HG03045 (cell line): Measurements from ENCODE around the gene LAT.

Experiments
- ATAC-seq: cut with Tn5 transposase; IDR thresholded peaks from one replicate; pipeline ENCODE4 v1.9.1; 2021; ENCODE audit warnings: mild to moderate bottlenecking, moderate library complexity; ENCODE audit not compliant: unreplicated experiment

LAT gene

DNA sequence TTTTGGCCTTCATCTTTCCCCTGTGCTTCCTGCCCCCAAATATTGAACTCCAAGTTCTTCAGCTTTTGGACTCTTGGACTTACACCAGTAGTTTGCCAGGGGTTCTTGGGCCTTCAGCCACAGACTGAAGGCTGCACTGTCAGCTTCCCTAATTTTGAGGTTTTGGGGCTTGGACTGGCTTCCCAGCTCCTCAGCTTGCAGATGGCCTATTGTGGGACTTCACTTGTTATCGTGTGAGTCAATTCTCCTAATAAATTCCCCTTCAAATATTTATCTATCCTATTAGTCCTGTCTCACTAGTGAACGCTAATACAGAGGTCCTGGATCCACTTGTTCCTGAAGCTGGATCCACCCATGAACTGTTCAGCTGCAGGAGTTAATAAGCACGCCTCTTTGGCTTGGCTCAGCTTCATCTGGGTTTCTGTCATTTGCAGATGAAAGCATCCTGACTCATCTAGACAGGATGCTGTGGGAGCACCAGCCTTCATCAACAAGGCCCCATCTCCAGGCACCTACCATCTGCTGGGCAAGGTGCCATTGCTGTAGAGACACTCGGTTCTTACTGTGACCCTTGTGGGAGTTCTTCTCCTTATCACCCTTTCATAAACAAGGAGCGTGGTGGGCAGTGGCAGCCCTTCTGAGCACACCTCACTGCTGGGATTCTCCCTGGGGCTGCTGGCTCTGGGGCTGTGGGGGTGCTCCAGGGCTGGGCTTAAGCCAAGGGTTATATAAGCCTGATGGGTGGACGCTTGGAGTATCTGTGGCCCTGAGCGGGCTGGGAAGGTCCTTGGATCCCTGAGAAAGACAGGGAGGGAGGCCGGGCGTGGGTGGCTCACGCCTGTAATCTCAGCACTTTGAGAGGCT is 23.1 kb downstream of the LAT start:
- no peak for ATAC-seq

DNA sequence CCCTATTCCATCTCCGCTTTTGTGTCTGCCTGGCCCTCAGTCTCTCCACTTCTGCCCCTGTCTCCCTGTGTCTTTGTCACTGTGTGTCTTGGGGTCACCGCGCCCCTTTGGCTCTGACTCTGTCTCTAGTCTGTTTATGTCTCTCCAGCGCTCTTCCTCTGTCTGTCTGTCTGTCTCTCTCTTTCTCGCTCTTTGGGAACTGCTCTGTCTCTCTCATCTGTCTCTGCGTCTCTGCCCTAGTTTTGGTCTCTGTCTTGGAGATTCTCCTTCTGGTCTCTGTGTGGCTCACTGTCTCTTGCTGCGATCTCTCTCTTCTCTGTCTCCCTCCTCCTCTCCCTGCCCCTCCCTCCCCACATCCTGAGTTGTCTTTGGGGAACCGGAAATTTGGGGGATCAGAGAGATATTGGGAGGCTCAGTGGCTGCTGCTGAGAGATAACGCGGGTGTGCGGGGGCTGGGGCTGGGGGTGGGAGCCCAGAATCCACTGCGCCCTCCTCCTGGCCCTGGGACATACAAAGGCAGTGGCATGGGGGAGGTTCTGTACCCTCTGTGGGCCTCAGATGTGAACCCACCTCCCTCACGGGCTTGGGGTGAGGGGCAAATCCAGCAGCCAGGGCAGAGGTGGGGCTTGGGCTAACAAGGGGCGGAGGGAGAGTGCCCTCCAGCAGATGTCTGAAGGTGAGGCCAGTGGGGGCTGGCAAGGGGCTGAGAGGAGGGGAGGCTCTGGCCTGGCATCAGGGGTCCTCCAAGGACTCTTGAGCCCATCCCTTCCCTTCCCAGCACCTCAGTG is 24.4 kb downstream of the LAT start:
- ATAC-seq = no peak

DNA sequence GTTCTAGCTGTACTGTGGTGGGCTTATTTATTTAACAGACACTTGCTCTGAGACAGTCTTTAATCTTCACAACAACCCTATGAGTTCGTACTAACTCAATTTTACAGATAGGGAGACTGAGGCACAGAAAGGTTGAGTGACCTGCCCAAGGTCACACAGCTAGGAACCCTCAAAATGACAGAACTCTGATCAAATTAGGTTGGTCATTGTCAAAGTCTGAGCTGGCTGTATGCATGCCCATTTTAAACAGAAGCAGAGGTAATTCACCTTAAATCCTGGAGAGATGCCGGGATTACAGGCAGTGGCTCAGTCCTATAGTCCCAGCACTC is 24.9 kb downstream of the LAT start:
- no peak for ATAC-seq

DNA sequence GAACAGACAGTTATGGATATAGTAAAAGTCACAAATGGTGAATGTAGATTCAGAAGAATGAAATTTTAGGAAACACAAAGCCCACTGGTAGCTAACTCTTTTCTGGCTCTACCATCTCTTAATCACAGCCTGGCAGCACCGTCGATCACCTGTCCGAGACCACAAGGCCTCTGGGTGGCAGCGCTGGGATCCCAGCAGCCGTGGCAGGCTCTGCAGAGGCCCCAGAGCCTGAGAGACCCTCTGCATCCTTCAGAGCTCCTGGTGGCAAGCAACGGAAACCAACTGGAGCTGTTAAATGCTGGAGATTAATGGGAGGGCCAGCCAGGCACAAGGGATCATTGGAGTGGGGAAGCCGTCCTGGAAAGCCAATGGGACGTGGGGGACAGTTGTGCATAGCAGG is 26.3 kb downstream of the LAT start:
- no peak for ATAC-seq

DNA sequence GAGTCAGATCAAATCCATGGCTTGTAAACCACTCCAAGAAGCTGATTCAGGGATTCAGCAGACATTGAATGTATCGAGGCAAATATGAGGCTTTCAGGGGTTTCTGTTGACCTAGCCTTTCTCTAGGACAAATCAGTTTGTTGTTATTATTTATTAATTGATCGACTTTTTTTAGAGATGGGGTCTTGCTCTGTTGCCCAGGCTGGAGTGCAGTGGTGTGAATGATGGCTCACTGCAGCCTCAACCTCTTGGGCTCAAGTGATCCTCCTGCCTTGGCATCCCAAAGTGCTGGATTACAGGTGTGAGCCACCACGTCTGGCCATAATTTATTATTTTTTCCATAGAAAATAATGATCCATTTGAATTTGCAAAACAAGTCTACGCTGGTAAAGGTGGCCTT is 27.0 kb downstream of the LAT start:
- ATAC-seq = no peak

DNA sequence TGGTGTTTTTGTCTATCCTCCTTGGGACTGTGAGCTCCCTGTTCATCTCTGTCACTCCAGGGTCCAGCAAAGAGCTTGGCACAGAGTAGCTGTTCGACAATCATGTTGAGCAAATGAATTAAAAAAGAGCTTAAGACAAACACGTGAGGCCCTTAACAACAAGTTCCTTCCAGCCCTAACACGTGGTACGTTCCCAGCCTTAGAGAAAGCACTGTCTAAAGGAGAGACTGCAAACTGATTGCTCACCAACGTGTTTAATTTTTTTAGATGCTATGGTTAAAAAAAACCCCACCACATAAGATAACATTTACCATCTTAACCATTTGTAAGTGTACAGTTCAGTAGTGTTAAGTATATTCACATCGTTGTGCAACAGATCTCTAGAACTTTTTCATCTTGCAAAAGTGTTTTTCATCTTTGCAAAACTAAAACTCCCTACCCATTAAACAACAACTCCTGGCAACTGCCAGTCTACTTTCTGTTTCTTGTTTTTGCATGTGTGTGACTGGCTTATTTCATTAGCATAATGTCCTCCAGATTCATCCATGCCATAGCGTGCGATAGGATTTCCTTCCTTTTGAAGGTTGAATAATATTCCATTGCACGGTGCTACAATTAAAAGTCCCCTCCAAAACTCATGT is 28.2 kb downstream of the LAT start:
- no peak for ATAC-seq

DNA sequence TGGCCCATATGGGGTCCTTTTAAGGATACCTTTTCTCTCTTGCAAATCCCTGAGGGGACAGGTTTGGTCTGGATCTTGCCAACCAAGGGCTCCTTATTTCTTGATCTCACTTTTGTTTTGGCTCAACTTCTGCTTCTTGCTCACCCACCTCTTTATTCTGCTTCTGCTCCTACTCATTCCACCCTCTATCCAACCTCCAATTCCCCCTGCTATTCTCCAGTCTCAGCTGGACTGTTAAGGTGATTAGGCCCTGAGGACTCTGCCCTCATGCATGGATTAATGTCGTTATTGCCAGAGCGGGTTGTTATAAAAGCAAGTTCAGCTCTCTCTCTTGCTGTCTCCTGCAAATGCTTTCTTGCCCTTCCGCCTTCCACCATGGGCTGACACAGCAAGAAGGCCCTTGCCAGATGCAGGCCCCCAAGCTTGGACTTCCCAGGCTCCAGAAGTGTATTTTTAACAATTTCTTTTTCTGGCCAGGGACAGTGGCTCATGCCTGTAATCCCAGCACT is 29.8 kb downstream of the LAT start:
- no peak for ATAC-seq

DNA sequence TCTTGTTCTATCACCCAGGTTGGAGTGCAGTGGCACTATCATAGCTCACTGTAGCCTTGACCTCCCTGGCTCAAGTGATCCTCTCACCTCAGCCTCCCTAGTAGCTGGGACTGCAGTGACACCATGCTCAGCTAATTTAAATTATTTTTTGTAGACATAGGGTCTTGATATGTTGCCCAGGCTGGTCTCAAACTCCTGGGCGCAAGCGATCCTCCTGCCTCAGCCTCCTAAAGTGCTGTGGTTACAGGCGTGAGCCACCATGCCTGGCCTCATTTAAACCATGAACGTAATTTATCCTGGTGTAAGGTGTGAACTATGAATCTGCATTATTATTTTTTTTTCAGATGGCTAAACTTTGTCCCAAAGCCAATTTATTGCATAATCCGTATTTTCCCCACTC is 37.3 kb downstream of the LAT start:
- ATAC-seq = no peak

DNA sequence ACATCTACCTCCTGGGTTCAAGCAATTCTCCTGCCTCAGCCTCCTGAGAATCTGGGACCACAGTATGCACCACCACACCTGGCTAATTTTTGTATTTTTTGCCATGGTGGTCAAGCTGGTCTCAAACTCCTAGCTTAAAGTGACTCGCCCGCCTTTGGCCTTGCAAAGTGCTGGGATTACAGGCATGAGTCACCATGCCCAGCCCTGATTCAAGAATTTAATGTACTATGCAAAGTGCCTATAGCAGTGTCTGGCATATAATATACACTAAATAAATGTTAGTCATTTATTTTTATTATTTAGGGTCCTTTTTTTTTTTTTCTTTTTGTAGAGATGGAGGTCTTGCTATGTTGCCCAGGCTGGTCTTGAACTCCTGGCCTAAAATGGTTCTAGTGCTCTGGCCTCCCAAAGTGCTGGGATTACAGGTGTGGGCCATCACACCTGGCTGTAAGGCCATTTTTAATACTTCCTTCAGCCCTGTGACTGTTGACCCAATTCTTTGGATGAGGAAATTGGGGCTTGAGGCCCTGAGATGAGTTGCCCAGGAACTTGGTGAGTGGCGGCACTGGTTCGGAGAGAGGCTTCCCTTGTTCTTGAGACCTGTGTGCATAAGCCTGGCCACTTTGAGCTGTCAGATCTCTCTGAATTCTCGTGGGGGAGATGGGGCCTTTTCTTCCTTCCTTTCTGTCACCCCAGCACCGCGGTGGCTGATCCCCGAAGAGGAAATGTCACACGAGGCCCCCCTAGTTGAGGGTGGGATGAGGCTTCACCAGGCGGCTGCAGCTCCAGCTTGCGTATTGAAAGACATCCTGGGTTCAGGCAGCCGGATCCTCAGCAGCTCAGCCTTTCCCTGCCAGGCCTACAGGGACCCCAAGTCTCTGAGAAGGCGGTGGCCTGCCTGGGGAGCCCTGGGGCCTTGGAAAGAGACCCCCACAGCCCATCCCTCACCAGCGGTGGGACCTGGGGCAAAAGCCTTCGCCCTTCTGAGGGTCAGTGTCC is 38.7 kb downstream of the LAT start:
- ATAC-seq = no peak

DNA sequence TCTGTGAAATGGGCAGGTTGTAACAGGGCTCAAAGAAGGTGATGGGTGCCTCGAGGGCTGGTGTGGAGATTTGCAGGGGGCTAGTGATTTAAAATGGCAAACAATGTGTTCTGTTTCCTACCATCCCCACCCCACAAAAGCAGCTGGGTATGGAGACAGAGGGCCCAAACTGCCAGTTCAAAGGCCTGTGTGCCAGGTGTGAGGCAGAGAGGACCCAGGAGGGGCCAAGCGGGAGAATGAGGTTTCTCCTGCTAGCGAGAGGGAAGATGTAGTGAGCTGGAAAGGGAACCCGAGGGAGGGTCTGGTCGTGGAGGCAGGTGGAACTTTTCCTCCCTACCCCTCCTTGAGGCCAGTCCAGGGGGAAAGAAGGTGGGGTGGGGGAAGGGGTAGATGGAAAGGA is 39.4 kb downstream of the LAT start:
- ATAC-seq = no peak

DNA sequence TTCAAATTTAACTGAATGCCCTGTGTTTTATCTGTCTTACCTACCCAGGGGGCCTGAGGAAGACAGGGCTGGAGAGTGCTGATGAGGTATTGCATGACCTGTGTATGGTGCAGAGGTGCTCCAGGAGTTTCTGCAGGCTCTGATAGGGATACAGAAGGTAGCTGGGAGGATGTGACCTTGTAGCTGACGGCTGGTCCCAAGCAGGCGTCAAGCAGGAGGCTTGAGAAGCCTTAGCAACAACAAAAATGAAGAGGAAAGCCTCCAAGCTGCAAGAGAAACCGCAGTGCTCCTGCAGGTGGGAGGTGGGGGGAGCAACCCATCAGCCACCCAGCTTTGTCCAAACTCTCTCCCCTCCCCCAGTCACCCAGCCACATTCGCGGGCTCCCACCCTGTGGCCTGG is 40.4 kb downstream of the LAT start:
- ATAC-seq = no peak

DNA sequence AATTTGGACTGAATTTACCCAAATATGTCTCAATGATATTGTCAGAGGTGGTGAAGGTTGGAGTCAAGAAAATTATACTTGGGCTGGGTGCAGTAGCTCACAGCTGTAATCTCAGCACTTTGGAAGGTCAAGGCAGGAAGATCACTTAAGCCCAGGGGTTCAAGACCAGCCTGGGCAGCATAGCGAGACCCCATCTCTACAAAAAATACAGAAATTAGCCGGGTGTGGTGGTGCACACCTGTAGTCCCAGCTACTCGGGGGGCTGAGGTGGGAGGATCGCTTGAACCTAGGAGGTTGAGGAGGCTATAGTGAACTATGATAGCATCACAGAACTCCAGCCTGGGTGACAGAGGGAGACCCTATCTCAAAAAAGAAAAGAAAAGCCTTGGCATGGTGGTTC is 40.9 kb downstream of the LAT start:
- no peak for ATAC-seq

DNA sequence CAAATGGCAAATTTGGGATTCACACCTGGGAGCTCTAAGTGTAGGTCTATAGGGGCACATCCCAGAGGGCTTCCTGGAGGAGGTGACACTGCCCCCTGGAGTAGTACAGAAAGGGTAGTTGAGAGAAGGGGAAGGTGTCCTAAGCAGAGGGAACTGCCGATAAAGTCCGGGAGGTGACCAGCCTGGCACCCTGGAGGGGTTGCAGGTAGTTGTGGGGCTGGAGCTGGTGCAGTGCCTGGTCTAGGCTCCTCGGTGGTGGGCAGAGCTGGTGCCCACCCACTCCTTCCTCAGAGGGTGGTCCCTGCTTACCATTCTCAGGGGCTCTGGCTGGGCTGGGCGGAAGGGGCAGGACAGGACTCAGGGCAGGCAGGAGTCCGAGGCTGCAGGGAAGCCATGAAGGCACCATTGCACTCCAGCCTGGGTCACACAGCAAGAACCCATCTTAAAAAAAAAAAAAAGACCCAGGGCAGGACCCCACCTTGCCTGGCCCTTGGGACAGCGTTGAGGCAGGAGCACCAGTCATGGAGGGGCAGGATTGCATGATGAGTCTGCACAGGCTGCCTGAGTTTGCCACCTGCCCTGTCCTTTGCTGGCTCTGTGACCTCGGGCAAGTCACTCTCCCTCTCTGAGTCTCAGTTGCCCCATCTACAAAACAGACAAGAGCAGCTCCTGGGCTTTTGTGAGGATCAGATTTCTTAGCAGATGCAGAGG is 43.8 kb downstream of the LAT start:
- no peak for ATAC-seq

DNA sequence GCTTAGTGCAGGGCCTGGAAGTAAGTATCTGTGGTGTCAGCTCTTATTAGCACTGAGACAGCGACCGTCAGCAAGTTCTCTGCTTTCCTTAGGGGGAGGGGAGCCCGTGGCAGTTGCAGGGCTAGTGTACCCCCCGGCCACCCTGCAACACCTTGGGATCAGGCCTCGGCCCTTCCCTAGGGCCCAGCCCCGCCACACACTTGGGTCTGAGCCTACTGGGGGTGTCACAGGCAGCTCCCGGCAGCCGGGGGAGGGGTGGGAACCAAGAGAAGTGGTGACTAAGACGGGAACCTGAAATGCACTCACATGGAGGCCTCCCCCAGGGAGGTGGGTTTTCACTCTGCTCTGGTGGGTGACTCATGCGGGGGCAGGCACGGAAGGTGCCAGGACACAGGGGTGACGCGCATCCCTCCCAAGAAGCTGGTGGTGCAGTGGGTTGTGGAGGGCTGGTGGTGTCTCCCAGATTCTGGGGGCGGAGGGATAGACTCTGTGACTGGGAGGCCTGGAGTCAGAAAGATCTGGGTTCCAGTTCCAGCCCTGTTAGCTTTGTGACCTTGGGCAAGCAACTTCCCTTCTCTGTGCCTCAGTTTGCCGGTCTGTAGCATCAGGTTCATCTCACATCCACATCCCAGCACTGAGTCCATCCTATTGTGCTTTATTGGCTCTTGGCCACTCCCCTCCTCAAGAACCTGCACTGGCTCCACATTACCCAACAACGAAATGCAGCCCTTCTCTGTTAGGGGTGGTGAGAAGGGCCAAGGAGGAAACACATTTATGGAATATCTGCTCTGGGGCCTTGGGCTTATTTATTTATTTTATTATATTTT is 44.5 kb downstream of the LAT start:
- ATAC-seq = no peak

DNA sequence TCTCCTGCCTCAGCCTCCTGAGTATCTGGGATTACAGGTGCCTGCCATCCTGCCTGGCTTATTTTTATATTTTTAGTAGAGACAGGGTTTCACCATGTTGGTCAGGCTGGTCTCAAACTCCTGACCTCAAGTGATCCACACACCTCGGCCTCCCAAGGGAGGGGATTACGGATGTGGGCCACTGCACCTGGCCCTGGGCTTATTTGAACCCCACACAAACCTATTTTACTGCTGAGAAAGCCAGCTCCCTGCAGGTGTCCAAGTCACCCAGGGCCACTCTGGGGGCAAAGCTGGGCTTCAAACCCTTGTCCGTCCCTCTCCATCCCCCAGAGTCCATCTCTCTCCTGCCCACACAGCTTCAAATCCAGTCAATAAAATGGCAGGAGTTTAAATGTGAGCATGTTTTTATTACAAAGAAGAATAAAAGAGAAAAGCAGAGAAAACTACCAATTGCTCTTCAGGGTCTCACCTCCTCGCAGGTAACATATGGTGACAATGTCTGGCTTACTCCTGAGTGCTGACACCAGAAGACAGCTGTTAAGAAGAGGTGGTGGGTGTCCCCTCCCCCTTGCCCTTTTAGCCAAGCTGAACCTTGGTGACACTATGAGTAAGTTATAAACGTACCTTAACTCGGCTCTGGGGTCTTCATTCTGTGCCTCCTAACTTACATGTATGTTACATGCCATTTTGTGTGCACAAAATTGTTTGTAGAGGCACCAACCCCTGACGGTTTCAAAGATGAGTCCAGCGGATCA is 45.4 kb downstream of the LAT start:
- ATAC-seq = no peak
